Caki2 (cell line): ENCODE results near the gene GLIS1. TPM values are rescaled to one million over a fixed set of nuclear protein-coding genes. Genes with fewer than 3 reads are reported as not detected.

Experiments
- DNase-seq: peaks from one replicate; pipeline ENCODE4 v3.0.0-alpha.2; 2015; ENCODE audit warnings: low read depth
- in situ Hi-C: cut with HindIII; loops from 2 replicates; pipeline ENCODE4 v1.10.0; 2016; ENCODE audit warnings: low sequenced_read_pairs, low pct_unique_long_range_greater_than_20kb, mixed read lengths
- total RNA-seq: library from RNA; depleted of rRNA; stranded (reverse); fragments of >200 nt; shearing (Covaris generic); gene quantifications from 2 replicates; pipeline ENCODE4 v1.2.3, GENCODE V29; 2014; ENCODE audit warnings: low replicate concordance

GLIS1 gene
- total RNA-seq, 1 experiment from 2014 or later, result 0.03 TPM

DNA sequence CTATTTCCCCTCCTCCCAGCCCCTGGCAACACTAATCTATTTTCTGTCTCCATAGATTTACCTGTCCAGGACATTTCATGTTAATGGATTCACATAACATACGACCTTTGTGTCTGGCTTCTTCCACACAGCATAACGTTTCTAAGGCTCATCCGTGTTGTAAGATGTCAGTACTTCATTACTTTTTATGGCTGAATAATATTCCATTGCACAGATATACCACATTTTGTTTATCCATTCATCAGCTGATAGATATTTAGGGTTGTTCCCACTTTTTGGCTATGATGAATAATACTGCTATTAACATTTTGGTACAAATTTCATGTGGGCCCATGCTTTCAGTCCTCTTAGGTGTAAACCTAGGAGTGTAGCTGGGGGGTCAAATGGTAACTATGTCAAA is 38.2 kb downstream of the GLIS1 start:
- no peak for DNase-seq
- in situ Hi-C loops, result no loop called here

DNA sequence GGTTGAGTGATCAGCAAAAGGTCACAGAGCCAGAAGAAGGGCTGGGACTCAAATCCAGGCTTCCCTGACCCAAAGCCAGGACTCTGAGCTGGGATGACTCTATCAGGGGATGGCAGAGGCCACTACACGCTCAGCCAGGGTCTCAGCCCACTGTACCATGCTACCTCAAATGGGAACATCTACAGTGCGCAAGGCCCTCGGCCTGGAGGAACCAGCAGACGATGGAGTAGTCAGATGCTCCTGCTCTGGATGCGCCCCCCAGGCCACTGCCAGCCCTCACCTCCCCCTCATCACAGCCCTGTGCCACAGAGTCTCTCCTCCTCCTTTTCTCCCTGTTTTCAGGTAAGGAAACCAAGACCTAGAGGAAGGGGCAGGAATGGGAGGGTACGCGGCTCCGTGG is 39.0 kb downstream of the GLIS1 start:
- DNase-seq, result no peak
- in situ Hi-C loops, result no loop called here

DNA sequence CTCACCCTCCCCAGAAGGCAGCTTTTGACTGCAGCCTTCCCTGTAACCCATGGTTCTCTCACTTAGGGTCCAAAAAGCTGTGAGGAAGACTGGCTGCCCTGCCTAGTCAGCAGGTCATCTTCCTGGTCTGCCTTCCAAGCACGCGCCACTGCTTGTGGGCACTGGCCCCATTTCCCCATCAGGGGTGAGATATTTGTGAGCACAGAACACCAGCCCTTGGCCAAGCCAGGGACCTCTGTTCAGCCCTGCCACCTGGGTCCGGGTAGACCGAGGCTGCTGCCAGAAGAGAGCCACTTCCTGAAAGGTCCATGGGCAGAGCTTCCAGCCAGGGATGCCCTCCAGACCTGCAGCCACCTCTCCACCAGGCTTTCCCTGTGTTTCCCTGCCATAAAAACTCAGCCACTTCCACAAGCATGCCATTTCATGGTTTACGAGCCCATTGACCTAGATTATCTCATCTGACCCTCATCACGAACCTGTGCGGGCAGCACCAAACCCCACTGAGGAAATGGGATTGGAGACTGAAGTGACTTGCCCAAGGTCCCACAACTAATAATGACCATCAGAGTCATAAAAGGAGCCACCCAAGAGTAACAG is 40.5 kb downstream of the GLIS1 start:
- DNase-seq, result no peak
- in situ Hi-C loops, result no loop called here

DNA sequence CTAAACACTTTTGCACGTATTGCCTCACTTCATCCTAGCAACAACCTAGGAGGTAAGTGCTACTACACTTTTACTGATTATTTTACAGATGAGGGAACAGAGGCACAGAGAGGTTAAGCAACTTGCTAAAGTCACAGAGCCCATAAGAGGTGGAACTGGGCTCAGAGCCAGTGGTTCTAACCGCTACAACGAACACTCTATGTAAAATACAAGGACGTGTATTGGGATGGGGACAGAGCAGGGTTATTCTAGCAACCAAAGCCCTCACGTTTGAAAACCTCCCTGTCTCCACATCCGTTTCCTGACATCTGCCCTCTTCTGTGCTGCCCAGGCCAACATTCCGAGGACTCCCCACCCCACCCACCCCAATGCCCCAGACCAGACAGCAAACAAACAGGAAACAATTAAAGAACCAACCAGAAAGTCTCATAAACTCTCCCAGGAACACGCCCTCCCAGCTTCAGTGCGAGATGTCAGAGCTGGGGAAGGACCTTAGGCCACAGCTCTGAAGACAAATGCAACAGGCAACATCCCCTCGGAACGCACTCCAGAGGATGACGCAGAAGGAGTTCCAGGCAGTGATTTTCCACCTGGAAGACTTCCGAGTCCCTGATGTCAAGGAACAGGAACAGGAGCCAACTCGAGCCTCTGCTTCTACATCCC is 41.1 kb downstream of the GLIS1 start:
- in situ Hi-C loops, result no loop called here
- no peak for DNase-seq

DNA sequence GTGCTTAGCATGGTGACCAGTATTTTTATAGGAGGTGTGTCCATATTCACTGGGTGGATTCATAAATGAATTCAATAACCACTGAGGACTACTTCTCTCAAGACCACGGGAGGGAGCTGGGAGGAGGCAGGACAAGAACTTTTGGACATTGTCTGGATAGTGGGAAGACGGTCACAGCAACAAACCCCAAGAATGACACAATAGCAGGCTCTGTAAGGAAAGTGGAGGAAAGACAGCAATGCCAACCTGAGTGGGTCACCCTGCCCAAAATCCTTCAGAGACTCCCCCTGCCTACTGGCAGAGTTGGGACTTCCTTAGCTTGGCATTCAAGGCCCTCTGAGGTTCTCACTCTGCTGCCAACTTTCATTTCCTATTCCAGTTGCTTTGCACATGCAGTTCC is 42.0 kb downstream of the GLIS1 start:
- no peak for DNase-seq
- in situ Hi-C loops, result no loop called here

DNA sequence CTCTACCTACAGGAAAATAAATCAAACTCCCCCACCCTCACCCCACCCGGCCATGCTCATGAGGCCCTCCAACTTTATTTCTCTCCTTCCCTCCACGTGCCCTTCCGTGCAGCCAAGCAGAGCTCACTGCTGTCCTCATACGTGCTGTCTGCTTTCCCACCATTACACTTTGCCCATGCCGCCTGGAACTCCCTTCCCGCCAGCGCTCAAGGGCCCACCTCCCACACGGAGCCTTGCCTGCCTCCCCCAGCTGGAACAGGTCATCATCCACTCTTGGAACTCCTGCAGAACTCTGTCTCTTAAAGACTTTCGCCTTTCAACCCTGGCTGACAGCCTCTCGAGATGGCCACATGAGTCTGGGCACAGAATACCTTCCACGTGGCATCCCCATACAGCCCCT is 42.4 kb downstream of the GLIS1 start:
- in situ Hi-C loops, result no loop called here

DNA sequence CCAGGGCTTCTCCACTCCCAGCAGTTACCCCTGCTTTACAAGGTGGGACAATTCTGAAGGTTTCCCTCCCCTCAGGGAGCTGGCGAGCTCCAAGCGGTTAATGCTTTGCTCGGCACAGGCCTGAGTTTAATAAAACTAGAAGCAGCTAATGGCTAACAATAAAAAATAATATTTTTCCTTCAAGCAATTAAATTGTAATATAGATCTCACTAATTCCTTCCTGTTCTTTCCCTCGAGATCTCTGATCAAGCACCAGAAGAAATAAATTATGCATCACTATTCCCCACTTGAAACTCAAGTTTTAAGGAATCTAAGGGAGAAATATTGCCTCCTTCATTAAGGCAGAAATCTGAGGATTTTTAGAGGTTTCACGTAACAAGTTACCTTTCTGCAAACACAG is 42.9 kb downstream of the GLIS1 start:
- DNase-seq, result no peak
- in situ Hi-C loops, result no loop called here

More for the DNA sequence above, 42.4 kb downstream of the GLIS1 start:
- no peak for DNase-seq

DNA sequence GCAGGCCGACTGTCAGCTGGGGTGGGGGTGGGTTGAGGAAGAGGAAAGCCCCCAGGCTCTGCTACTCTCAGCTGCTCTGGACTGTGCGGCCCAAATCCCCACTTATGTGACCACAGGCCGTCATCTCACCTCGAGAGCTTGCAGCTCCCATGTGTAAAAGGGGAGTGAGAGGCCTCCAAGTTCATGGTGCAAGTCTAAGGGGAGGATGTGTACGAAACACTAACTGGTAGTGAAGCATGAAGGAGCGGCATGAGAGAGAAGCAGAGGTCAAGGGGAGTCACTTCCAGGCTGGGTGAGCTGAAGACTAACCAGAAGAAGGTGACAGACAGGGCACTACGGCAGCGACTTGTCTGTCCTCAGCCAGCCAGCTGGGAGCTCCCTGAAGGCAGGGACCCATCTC is 43.8 kb downstream of the GLIS1 start:
- DNase-seq, result no peak
- in situ Hi-C loops, result no loop called here

DNA sequence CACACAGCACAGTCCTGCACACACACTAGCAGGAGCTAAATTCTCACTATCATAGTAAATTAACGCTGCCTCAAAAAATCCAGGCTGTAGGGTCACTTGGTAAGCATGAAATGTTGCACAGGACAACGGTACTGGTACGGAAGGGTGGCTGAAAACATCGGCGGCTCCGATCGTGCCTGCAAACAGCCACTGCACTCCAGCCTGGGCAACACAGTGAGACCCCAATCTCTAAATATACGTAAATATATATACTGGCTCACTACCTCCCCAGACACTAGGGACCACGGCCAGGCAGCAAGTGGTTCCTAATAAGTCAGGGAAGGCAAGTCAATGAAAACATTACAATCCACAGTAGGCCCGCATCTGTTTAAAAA is 44.3 kb downstream of the GLIS1 start:
- in situ Hi-C loops, result no loop called here
- no peak for DNase-seq

DNA sequence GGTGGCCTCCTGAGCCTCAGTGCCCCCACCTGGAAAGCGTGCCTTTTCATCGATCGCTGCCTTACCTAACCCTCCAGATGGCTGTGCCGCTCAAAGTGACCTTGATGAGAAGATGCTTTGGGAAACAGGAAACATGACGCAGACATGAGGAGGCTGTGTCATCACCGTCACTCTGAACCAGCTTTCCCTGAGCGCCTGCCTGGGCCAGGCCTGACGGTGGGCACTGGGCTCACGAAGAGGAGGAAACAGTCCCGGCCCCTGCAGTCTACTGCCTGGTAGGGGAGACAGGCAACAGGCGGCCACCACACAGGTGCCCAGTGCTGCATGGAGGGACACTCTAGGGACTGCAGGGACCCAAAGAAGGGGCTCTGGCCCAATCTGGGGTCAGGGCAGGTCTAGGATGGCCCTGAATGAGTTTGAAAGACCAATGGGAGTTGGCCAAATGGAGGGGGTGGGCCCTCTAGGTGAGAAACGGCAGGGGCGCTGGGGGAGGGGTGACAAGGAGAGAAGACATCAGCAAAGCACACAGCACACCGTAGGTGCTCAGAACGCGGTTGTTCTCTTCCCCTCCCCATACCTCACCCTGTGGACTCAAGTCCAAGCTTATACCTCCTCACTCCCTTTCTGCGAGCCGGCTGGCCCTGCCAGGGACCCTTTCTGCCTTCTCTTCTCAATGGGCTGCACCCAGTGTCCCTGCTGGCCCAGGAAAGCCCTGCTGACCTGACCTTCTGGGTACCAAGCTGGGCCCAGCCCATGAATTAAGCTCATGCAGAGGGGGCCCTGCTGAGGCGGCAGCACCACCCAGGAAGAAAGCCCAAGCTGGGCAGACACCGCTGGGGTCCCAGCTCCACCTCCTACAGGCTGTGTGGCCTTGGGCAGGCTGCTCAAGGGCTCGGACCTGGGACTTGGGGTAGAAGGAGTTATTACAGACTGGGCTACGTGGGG is 44.9 kb downstream of the GLIS1 start:
- DNase-seq, result no peak
- in situ Hi-C loops, result no loop called here

DNA sequence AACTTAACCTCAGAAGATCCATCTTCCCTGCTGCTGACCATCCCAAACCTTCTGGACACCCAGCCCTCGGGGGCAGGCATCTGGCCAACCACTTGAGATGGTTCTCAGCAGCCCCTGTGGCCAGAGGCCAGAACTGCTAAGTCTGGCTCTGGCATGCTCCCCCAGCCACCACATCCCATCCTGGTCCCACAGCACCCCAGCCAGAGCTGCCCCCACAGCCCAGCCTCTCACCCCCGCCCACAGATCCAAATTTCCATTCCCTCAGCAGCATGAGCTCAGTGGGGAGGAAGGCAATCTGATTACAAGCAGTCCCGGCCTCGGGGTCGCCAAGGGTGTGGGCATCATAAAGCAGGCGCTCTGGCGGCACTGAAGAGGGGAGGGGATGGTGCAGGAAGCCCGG is 45.6 kb downstream of the GLIS1 start:
- in situ Hi-C loops, result no loop called here
- DNase-seq, result no peak

DNA sequence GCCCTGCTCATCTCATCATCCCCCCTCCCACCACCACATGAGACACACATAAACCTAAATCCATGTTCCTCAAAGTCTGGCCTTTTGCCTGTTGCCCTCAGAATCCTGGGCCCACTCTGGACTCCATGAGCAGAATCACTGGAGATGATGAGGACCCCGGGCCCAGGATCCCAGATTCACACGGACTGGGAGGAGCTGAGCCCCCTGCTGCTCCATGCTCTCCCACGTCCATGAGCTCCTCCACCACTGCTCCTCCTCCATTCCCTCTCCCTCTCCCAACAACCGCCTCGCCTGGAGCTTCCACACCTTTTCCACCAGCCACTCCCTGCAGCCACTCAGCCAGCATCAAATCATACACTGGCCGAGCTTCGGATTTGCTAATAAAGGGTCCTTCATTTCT is 47.6 kb downstream of the GLIS1 start:
- in situ Hi-C loops, result no loop called here
- no peak for DNase-seq

DNA sequence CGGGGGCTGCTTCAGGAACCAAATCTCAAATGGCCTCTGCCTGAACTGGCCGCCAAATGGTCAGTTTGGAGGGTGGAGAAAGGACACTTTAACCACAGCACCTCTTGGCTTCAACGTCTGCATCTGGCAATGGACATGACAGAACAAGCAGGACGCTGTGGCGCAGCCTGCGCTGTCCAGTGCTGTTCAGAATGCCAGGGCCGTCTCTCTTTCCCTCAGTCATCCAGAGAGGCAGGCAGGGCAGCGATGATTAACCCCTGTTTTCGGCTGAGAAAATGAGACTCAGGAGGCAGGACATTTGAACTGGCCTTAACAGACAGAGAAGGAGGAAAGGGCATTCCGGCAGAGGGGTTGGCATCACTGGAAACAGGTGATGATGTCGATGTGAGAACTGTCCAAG is 48.6 kb downstream of the GLIS1 start:
- no peak for DNase-seq
- in situ Hi-C loops, result no loop called here

DNA sequence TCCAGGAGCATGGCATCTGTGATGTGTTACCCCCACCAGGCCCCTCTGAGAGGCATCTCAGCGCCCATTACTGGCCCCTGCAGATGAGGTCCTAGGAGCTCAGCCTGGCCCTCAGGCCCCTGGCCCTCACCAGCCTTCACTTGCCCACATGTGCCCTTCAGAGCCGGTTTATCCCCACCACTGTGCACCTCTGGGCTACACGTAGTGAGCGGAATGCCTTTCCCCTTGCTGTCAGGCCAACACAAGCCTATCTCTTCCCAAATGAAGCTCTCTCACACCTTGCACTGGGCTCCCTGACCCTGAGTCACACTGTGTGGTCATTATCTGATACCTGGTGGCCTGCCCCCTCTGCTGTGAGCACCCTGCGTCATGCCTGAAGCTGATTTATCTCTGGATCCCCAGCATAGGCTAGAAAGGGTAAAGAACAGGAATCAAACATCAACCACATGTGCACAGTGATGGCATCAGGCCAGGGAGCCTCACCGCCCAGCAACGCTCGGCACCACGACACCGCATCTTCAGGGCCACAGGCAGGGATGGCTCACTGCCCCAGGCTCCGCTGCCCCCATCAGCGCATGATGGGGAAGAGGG is 49.1 kb downstream of the GLIS1 start:
- no peak for DNase-seq
- in situ Hi-C loops, result no loop called here

DNA sequence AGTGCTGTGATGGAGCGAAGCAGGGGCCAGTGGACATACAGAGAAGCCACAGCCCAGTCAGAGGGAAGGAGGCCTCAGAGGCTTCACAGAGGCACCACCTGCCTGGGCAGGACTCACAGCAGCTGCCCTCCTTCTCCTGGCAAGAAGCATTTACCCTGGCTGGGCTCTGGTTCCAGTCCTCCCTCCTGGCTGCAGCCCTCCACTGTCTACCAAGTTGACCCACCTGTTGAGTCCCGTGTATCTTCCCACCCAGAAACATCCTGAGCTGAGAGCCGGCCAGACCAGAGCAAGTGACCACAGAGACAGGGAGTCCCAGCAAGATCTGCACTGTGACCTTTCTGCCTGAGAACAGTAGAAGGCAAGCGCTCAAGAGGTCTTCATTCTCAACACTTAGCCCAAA is 49.7 kb downstream of the GLIS1 start:
- DNase-seq, result no peak
- in situ Hi-C loops, result no loop called here

DNA sequence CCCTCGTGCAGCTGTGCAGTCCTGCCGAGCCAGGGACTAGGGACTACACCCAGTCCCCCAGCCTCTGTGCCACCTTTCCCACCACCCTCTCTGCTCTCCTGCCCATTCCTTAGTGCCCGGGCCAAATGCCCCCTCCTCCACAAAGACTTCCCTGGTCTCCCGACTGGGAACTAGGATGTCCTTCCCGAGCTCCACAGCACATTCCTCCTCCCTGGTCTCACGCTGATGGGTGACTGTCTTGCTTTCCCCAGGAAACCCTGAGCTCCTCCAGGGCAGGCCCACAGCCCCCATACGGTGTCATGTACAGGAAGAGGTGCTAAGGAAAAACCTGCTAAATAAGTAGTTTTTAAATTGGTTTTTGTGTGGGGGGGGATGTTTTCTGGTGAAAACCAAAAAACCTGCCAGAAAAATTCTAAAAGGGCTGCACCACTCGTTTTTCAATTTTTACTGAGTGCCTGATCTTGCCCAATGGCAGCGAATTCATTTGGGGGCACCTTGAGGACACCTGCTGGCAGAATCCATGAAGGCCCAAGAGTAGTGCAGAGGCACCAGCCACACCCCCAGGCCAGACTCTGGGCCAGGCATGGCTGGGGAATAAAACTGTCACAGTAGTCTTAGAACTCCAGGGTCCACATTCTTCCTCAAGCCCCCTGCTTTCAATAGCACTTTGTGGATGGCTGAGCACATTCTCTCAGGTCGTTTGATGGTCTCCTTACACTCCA is 50.4 kb downstream of the GLIS1 start:
- in situ Hi-C loops, result no loop called here

DNA sequence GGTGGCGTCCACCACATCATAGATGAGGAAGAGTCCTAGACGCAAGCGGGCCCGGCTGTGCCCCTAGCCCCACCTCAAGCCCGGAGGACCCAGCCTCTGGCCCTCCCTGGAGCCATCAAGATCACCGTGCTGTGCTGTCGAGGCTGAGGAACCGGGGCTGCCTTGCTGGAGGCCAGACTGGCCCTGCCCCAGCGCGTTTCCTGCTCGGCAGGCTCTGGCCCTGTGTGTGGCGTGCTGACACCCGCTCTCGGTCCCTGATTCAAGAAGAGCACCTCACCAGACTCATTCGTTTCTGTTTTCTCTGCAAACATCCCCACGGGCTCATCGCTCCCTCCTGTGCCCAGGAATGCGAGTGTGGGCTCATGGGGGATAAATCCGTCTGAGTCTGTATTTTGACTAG is 51.1 kb downstream of the GLIS1 start:
- in situ Hi-C loops, result no loop called here
- no peak for DNase-seq

More for the DNA sequence above, 50.4 kb downstream of the GLIS1 start:
- no peak for DNase-seq

DNA sequence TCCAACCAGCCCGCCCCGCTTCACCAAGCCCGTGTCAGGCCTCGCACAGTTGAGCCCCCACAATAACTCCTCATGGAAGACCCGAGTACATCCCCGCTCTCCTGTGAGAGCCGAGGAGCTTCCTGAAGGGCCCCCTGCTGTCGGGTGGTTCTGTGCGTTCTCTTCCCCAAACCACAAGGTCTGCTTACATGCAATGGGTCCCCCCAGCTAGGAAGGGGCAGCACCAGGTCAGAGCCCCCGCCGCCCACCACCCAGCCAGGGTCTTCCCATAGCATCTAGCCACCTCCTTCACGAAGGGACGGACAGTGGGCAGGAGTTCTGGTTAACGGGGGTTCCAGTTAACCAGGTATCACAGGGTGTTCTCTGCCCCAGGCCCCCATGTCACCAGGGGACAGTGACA is 51.5 kb downstream of the GLIS1 start:
- in situ Hi-C loops, result no loop called here

DNA sequence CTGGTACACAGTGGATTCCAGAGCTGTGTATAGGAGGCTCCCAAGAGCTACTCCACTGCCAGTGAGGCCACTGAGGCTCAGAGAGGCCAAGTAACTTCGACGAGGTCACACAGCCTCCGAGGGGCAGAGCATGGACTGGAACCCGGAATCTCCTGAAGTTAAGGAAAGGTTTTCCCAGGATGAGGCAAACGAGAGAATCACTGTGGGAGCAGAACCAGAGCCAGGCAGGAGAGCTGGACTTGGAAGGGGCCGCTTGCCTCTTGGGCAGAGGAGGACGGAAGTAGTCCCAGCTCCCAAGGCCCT is 52.0 kb downstream of the GLIS1 start:
- in situ Hi-C loops, result no loop called here
- no peak for DNase-seq

More for the DNA sequence above, 51.5 kb downstream of the GLIS1 start:
- no peak for DNase-seq
